Esophagus muscularis mucosa (tissue), 4 donors: ENCODE measurements around the gene CORO2B. TPM values are rescaled to one million over a fixed set of nuclear protein-coding genes. Genes with fewer than 3 reads are reported as not detected.

Experiments
- DNase-seq: peaks from one replicate; pipeline ENCODE4 v3.0.0-alpha.2; 2017; ENCODE audit errors: extremely low spot score
- H3K27ac ChIP-seq, 4 donors: fragments of 200-600 bp; sonication (generic); replicated peaks in 1 of 4; 1 replicate in 3 of 4; 2 replicates in 1 of 4; pipeline ENCODE4 v1.5.1; 2016 to 2019; ENCODE audit warnings: mild to moderate bottlenecking in 1 of 4
- H3K27me3 ChIP-seq, 4 donors: fragments of 200-600 bp; sonication (generic); one replicate each; pipeline versions ENCODE4 v1.5.1 to v1.6.0; 2016 to 2019
- H3K36me3 ChIP-seq, 4 donors: fragments of 200-600 bp; sonication (generic); one replicate each; pipeline ENCODE4 v1.5.1; 2016 to 2019
- H3K4me1 ChIP-seq, 4 donors: fragments of 200-600 bp; sonication (generic); one replicate each; pipeline ENCODE4 v1.5.1; 2016 to 2019
- H3K4me3 ChIP-seq, 4 donors: fragments of 200-600 bp; sonication (generic); 1 replicate in 2 of 4; 2 replicates in 2 of 4; pipeline ENCODE4 v1.5.1; 2016 to 2019; ENCODE audit warnings: mild to moderate bottlenecking in 4 of 4, moderate library complexity in 1 of 4
- H3K9me3 ChIP-seq, 4 donors: fragments of 200-600 bp; sonication (generic); 1 replicate in 3 of 4; 2 replicates in 1 of 4; pipeline ENCODE4 v1.5.1; 2016 to 2019
- EP300 ChIP-seq: sonication (generic); formaldehyde crosslinking; IDR thresholded peaks from one replicate; pipeline ENCODE4 v1.6.1; 2017; ENCODE audit warnings: antibody characterized with exemption
- POLR2A ChIP-seq: fragments of 450-650 bp; IDR thresholded peaks from one replicate; pipeline ENCODE4 v1.6.1; 2017; ENCODE audit warnings: antibody characterized with exemption, moderate library complexity, mild to moderate bottlenecking, low read depth
- POLR2AphosphoS5 ChIP-seq, 2 donors: sonication (generic); formaldehyde crosslinking; IDR thresholded peaks; one replicate each; pipeline ENCODE4 v1.6.1; 2017; ENCODE audit warnings: antibody characterized with exemption in 2 of 2
- WGBS: methylation state at CpG from one replicate; pipeline ENCODE4 v1.1.5; 2018; 5-methylcytosine and 5-hydroxymethylcytosine counted together
- intact Hi-C: fragments of 100-400 bp; cut with DNase I; formaldehyde crosslinking; loops from one replicate; pipeline ENCODE4 v1.15.1; 2023
- total RNA-seq, 4 donors: library from RNA; depleted of rRNA; stranded (reverse); fragments of >200 nt; gene quantifications; one replicate each; pipeline versions ENCODE4 v1.1.0 to v1.2.1, GENCODE V29; 2016
- TF ChIP-seq, protein P1 (sequence below), 3 experiments: fragments of 200-600 bp in 2 of 3; fragments of 450-650 bp in 1 of 3; sonication (generic) in 2 of 3; IDR thresholded peaks; one replicate each; pipeline ENCODE4 v1.5.1; 2017 to 2019; ENCODE audit warnings: antibody characterized with exemption in 3 of 3, mild to moderate bottlenecking in 2 of 3, moderate library complexity in 1 of 3

CORO2B gene
- total RNA-seq, 4 donors from 2014 or later = 5.8 to 12.2 (median 7.5) TPM

DNA sequence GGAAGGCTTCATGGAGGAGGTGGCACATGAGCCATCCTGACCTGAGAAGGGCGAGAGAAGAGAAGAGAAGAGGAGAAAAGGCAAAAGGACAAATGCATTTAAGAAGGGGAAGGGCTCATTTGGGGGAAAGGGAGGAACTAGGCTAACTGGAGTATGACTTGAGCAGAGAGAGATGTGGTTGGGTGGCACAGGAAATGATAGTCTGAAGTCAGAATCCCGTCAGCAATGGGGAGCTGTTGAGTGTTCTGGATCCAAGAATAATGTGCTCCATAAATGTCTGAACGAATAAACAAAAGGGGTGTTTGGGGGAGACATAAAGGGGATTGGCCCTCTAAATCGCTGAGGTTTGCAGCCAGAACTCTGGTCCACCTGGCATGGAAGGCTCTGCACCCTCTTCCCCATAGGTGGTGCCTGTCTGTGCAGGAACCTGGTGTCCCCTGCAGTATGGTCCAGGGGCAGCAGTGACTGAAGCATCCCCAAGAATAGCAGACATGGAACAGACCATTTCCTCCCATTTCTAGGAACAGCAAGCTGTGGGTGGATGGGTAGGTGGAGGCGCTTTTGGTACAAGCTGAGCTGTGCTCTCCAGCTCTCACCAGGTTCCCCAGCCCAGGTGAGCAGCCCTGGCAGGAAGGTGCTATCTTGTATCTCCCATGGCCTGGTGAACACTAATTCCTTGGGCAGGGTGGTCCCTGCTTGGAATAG, 15.2 kb downstream of the CORO2B start:
- H3K27me3 ChIP-seq = peaks cover 0 to 16% (median 0%) of the 10 kb centered on the region in 4 donors
- peaks cover 20 to 46% (median 26%) of the 10 kb centered on the region in 4 donors for H3K4me1 ChIP-seq
- intact Hi-C loops = no loop called here
- no peak overlapping the region for H3K27ac ChIP-seq
- 78% methylated on average over 4 of the region's 5 CpGs for WGBS
- no peaks in the 10 kb centered on the region for H3K9me3 ChIP-seq
- H3K4me3 ChIP-seq = no peak overlapping the region
- TF ChIP-seq, protein P1, sequence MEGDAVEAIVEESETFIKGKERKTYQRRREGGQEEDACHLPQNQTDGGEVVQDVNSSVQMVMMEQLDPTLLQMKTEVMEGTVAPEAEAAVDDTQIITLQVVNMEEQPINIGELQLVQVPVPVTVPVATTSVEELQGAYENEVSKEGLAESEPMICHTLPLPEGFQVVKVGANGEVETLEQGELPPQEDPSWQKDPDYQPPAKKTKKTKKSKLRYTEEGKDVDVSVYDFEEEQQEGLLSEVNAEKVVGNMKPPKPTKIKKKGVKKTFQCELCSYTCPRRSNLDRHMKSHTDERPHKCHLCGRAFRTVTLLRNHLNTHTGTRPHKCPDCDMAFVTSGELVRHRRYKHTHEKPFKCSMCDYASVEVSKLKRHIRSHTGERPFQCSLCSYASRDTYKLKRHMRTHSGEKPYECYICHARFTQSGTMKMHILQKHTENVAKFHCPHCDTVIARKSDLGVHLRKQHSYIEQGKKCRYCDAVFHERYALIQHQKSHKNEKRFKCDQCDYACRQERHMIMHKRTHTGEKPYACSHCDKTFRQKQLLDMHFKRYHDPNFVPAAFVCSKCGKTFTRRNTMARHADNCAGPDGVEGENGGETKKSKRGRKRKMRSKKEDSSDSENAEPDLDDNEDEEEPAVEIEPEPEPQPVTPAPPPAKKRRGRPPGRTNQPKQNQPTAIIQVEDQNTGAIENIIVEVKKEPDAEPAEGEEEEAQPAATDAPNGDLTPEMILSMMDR (IDR thresholded peaks at IDR 0.05) = no peak
- TF ChIP-seq EP300 = no peak
- no peak for TF ChIP-seq POLR2A
- no peak for TF ChIP-seq POLR2AphosphoS5 (IDR thresholded peaks at IDR 0.05)
- DNase-seq = no peak
- no peaks in the 10 kb centered on the region for H3K36me3 ChIP-seq

DNA sequence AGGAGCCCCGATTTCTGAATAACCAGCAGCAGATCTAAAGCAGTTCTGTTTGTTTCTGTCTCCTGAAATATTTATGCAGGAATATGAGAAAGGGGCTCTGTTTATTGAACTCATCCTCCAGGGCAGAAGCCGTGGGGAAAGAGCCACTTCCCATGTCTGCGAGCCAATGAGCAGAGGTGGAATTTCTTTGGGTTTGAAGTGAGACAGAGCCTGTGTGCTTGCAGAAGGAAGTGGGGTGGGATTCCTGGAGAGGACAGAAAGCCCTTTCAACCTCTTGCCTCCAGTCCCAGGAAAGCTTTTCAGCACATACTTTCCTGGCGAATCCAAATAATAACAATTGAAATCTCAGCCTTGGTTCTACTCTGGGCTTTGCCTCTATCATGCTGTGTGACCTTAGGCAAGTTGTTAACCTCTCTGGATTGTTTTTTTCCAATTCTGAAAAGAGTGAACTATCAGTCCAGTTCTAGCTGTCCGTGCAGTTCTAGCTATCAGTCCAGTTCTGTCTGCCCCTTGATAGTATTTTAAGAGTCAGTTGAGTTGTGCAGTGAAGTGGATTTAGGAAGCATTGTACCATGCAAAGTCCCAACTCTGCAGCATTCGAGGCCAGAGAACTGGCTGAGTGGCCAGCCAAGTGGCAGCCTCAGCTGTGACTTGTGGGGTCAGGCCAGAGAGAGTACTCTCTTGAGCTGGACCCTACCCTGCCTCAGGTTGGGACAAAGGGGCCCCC, 15.9 kb downstream of the CORO2B start:
- Histone ChIP-seq H3K4me1 (peaks cover 22 to 49% (median 33%) of the 10 kb centered on the region in 4 donors), H3K4me3 (no peak overlapping the region), H3K27ac (no peak overlapping the region), H3K9me3 (no peaks in the 10 kb centered on the region), H3K27me3 (peaks cover 0 to 16% (median 0%) of the 10 kb centered on the region in 4 donors), H3K36me3 (no peaks in the 10 kb centered on the region)
- TF ChIP-seq EP300 (no peak), POLR2A (no peak), POLR2AphosphoS5 (IDR thresholded peaks at IDR 0.05) (no peak)
- TF ChIP-seq, protein P1 (IDR thresholded peaks at IDR 0.05) = no peak
- intact Hi-C loops = no loop called here
- no peak for DNase-seq
- WGBS = 74% methylated on average over 6 of the region's 6 CpGs

DNA sequence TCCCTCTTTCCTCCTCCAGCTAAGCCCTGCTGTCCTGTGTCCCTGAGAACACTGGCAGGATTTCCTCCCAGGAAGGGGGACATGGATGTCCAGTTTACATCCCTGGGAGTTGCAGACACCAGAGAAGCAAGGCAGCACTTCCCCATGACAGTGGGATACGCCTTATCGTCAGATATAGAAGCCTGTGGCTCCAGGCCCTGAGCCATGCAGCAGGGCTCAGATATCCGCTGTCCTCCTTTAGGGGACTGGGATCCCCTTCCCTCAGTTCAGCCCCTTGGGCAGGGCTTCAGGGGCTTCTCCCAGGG, 16.4 kb downstream of the CORO2B start:
- peaks cover 0 to 16% (median 0%) of the 10 kb centered on the region in 4 donors for H3K27me3 ChIP-seq
- peaks cover 27 to 49% (median 35%) of the 10 kb centered on the region in 4 donors for H3K4me1 ChIP-seq
- H3K9me3 ChIP-seq = no peaks in the 10 kb centered on the region
- intact Hi-C loops = no loop called here
- DNase-seq = no peak
- H3K4me3 ChIP-seq = no peak overlapping the region
- H3K27ac ChIP-seq = no peak overlapping the region
- TF ChIP-seq, protein P1 (IDR thresholded peaks at IDR 0.05) = no peak
- TF ChIP-seq POLR2AphosphoS5 (IDR thresholded peaks at IDR 0.05) (no peak), POLR2A (no peak), EP300 (no peak)
- WGBS = no CpG with 5 or more reads among the region's 3 CpGs
- H3K36me3 ChIP-seq = no peaks in the 10 kb centered on the region

DNA sequence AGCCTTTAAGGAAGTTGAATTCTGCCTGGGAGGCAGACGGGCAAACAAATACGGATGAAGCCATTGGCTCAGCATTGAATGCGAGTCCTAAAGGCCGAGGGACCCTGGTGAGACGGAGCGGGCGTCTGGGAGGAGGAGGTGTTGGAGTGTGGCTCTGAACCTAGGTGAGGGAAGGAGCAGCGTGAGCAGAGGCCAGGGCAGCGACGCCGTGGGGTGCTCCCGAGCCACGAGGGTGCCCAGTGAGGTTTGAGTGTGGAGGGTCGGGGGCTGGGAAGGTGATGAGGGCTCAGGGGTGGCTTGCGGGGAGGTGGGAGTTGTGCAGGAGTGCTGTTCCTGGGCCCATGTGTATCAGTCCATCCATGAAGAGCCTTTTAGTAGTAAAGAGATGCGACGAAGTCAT, 17.0 kb downstream of the CORO2B start:
- intact Hi-C loops = no loop called here

More for the DNA sequence above, 17.0 kb downstream of the CORO2B start:
- peaks cover 31 to 50% (median 36%) of the 10 kb centered on the region in 4 donors for H3K4me1 ChIP-seq
- WGBS = 93% methylated on average over 17 of the region's 17 CpGs
- H3K27ac ChIP-seq = no peak overlapping the region
- no peak overlapping the region for H3K4me3 ChIP-seq
- no peak for DNase-seq
- H3K9me3 ChIP-seq = no peaks in the 10 kb centered on the region
- no peaks in the 10 kb centered on the region for H3K36me3 ChIP-seq
- H3K27me3 ChIP-seq = peaks cover 0 to 15% (median 0%) of the 10 kb centered on the region in 4 donors
- TF ChIP-seq, protein P1 (IDR thresholded peaks at IDR 0.05) = no peak
- TF ChIP-seq EP300 (no peak), POLR2AphosphoS5 (IDR thresholded peaks at IDR 0.05) (no peak), POLR2A (no peak)
